CD4-positive, alpha-beta T cell treated with Interleukin-4 for 1 hour (primary cell): ENCODE measurements around the gene PTGER4.
A peak's percentile ranks its signal among the peaks of the same experiment; 100 is the strongest.

Source experiments
- DNase-seq, 2 donors: peaks; one replicate each; pipeline ENCODE4 v3.0.0-alpha.2; 2020 to 2022

PTGER4 gene

GRCh38 chr5:40672425-40672824 is 7.3 kb upstream of the PTGER4 start:
- DNase-seq = no peak

- no peak for DNase-seq
Measured at GRCh38 chr5:40674661-40675235, 5.0 kb upstream of the PTGER4 start.

GRCh38 chr5:40675396-40676133 is 4.2 kb upstream of the PTGER4 start:
- peak in 1 of 2 donors; percentile 68 for DNase-seq

GRCh38 chr5:40676613-40677343 is 2.9 kb upstream of the PTGER4 start:
- DNase-seq = no peak

- DNase-seq = no peak
Measured at GRCh38 chr5:40677456-40677855, 2.3 kb upstream of the PTGER4 start.

- DNase-seq = peak in 1 of 2 donors; percentile 65
Measured at GRCh38 chr5:40678026-40678425, 1.7 kb upstream of the PTGER4 start.

- no peak for DNase-seq
Measured at GRCh38 chr5:40678460-40679147, 1.1 kb upstream of the PTGER4 start.

GRCh38 chr5:40679148-40679912 is 385 bp upstream of the PTGER4 start:
- DNase-seq = peak; percentile 91 to 93

GRCh38 chr5:40680741-40681362 is 1.1 kb downstream of the PTGER4 start:
- peak; percentile 57 to 59 for DNase-seq

GRCh38 chr5:40681363-40682153 is 1.8 kb downstream of the PTGER4 start:
- peak; percentile 50 to 59 for DNase-seq

- DNase-seq = no peak
Measured at GRCh38 chr5:40682154-40683017, 2.7 kb downstream of the PTGER4 start.

GRCh38 chr5:40683305-40683704 is 3.6 kb downstream of the PTGER4 start:
- no peak for DNase-seq

GRCh38 chr5:40685193-40685592 is 5.5 kb downstream of the PTGER4 start:
- no peak for DNase-seq

- DNase-seq = no peak
Measured at GRCh38 chr5:40685976-40686486, 6.3 kb downstream of the PTGER4 start.

GRCh38 chr5:40687321-40687720 is 7.6 kb downstream of the PTGER4 start:
- DNase-seq = peak in 1 of 2 donors; percentile 63

- DNase-seq = peak; percentile 89 to 91
Measured at GRCh38 chr5:40688127-40688761, 8.5 kb downstream of the PTGER4 start.

- DNase-seq = no peak
Measured at GRCh38 chr5:40688996-40689395, 9.3 kb downstream of the PTGER4 start.

GRCh38 chr5:40689438-40689837 is 9.7 kb downstream of the PTGER4 start:
- peak; percentile 34 to 51 for DNase-seq

GRCh38 chr5:40690267-40690666 is 10.6 kb downstream of the PTGER4 start:
- no peak for DNase-seq
